Epithelial cell of esophagus (primary cell): ENCODE data around the gene SCAPER.
"Not testable (repeated sequence)": the region's sequence is repeated elsewhere in the genome, so short reads cannot be mapped to it uniquely, and the experiment has no call there.

Experiments
- DNase-seq: peaks from one replicate; pipeline ENCODE4 v3.0.0; 2010; ENCODE audit warnings: low read depth
- H3K4me3 ChIP-seq: 2 replicates; pipeline ENCODE4 v1.5.1; 2011; ENCODE audit warnings: mild to moderate bottlenecking, low read length, control low read depth
- TF ChIP-seq, protein P1 (sequence below): IDR thresholded peaks from 2 replicates; pipeline ENCODE4 v1.5.1; 2011; ENCODE audit warnings: low read depth, mild to moderate bottlenecking, low read length, control low read depth, inconsistent platforms; ENCODE audit not compliant: insufficient read depth; ENCODE audit errors: missing control alignments

Gene SCAPER

DNA sequence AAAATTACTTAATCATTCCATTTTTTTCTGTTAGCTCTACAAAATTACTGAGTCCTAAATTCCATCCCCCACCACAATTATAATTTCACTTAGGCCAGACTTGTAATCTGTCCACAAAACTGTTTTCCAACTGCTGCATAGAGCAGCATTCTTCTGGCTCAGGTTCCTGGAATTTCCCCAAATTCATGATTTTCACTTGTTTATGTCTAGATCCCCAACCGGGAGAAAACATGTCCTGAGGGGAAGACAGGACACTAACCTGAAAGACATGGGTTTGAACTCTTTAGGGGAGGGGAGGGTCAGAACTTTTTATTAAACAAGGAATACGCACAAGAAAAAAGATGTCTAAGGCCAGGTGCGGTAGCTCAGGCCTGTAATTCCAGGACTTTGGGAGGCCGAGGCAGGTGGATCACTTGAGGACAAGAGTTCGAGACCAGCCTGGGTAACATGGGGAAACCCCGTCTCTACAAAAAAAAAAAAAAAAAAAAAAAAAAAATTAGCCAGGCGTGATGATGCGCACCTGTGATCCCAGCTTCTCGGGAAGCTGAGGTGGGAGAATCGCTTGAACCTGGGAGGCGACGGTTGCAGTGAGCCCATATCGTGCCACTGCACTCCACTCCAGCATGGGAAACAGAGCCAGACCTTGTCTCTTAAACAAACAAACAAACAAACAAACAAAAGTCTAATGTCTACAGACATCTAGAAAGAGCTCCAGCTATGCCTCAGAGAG, 595.4 kb downstream of the SCAPER start:
- TF ChIP-seq, protein P1, sequence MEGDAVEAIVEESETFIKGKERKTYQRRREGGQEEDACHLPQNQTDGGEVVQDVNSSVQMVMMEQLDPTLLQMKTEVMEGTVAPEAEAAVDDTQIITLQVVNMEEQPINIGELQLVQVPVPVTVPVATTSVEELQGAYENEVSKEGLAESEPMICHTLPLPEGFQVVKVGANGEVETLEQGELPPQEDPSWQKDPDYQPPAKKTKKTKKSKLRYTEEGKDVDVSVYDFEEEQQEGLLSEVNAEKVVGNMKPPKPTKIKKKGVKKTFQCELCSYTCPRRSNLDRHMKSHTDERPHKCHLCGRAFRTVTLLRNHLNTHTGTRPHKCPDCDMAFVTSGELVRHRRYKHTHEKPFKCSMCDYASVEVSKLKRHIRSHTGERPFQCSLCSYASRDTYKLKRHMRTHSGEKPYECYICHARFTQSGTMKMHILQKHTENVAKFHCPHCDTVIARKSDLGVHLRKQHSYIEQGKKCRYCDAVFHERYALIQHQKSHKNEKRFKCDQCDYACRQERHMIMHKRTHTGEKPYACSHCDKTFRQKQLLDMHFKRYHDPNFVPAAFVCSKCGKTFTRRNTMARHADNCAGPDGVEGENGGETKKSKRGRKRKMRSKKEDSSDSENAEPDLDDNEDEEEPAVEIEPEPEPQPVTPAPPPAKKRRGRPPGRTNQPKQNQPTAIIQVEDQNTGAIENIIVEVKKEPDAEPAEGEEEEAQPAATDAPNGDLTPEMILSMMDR = no peak
- DNase-seq = no peak
- peak overlapping the region; percentile 96 for H3K4me3 ChIP-seq

DNA sequence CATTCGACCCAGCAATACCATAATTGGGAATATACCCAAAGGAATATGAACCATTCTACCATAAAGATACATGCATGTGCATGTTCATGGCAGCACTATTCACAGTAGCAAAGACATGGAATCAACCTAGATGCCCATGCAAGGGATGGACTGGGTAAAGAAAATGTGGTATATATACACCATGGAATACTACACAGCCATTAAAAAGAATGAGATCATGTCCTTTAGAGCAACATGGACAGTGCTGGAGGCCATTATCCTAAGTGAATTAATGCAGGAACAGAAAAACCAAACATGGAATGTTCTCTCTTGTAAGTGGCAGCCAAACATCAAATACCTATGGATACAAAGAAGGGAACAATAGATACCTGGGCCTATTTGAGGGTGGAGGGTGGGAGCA, 601.2 kb downstream of the SCAPER start:
- no peak overlapping the region for H3K4me3 ChIP-seq
- TF ChIP-seq, protein P1 = no peak
- DNase-seq = no peak

DNA sequence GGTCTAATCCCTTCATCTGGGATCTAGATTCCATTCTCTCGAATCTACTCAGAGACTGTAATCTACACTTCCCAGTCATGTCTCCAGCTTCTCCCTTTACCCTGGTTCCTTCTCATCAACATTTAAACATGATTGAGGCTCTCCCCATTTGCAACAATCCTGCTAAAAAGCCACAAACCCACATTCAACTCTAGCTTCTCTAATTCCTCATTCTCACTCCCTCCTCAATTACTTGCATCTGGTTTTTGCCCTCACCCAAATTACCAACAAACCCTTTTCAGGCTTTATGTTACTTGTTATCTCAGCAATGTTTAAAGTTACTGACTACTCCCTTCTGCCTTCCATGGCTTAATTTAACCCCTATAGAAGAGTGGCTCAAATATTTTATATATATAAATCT, 605.4 kb downstream of the SCAPER start:
- no peak for DNase-seq
- TF ChIP-seq, protein P1 = no peak
- no peak overlapping the region for H3K4me3 ChIP-seq

DNA sequence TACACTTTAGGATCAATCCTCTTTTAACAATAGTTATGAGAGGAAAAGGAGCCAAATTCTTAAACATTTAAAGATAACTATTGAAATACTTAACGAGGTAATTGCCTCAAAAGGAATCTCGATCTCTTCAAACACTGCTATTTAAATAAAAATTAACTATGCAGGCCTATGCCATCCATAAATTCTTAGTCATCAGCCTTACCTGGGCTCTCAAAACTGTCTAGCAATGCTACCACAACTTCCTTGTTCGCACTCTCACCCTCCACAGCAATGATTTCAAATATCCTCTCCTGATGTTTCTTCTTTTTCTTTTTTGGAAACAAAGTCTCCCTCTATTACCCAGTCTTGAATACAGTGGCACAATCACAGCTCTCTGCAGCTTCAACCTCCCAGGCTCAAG, 606.2 kb downstream of the SCAPER start:
- peak; percentile 13 for DNase-seq
- TF ChIP-seq, protein P1 = no peak

DNA sequence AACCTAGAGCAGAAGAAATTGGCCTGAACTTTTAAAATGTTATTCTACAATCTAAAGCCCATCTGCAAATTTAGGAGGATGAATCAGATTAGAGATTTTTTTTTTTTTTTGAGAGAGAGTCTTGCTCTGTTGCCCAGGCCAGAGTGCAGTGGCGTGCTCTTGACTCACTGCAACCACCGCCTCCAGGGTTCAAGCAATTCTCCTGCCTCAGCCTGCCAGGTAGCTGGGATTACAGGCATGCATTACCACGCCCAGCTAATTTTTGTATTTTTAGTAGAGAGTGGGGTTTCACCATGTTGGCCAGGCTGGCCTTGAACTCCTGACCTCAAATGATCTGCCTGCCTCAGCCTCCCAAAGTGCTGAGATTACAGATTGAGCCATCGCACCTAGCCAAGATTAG, 607.2 kb downstream of the SCAPER start:
- not testable (repeated sequence) for DNase-seq, H3K4me3 ChIP-seq

More for the DNA sequence above, 606.2 kb downstream of the SCAPER start:
- H3K4me3 ChIP-seq = no peak overlapping the region
